GM19397 (cell line): ENCODE data around the gene ZMYND8.
"Not testable (repeated sequence)": the region's sequence is repeated elsewhere in the genome, so short reads cannot be mapped to it uniquely, and the experiment has no call there.

Source experiments
- ATAC-seq: cut with Tn5 transposase; IDR thresholded peaks from one replicate; pipeline ENCODE4 v1.9.1; 2021; ENCODE audit warnings: mild to moderate bottlenecking, moderate library complexity; ENCODE audit not compliant: unreplicated experiment

The ZMYND8 gene

GRCh38 chr20:47211036-47211435 lies 145.5 kb downstream of the ZMYND8 start:
- no peak for ATAC-seq

DNA sequence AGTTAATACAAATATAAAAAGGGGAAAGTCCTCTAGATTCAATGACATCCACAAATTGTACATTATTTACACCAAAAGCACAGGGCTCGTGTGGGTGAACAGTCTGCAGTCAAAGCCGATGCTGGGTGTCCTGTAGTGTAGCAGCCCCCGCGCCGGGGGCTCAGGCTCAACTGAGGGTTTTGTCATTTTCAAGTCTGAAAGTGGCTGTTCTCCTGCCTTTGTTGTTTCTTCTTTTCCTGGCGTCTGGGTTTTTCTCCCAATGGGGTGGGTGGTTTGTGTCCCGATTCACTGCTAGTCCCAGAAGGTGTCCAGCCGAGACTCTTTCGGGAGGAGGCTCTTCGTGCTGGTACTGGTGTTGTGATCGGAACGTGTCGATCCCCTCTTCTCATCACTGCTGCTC lies 146.0 kb downstream of the ZMYND8 start:
- ATAC-seq = no peak

- no peak for ATAC-seq
Observed at GRCh38 chr20:47209982-47210381, 146.5 kb downstream of the ZMYND8 start.

GRCh38 chr20:47208534-47209174 lies 147.8 kb downstream of the ZMYND8 start:
- no peak for ATAC-seq

DNA sequence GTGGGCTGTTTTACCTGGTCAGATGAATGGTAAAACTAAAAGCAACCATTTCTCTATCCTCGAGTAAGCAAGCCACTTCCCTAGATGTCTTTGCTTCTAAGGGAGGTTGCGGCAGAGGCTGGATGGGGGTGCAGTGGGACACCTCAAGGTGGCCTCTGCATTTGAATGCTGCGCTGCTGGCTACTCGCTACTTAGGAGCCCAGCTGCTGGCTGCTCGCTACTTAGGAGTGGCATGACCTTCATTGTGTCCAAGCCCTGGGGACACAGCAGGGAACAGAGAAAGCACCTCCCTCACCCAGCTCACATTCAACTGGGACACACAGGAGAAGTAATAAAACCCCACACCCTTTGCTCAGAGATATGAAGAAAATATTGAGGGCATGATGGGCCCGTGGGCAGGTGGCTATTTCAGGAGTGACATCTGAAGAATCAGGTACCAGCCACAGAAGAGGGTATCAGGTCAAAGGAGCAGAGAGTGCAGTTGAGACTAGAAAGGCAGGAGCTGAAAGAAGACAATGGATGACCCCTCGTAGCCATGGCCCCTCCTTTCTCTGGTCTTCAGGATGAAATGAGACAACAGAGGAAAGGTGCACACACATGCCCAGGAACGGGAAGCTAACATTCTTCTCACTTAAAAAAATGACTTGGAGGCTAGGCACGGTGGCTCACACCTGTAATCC lies 149.4 kb downstream of the ZMYND8 start:
- ATAC-seq = no peak

- ATAC-seq = not testable (repeated sequence)
Observed at GRCh38 chr20:47206552-47206951, 149.9 kb downstream of the ZMYND8 start.

DNA sequence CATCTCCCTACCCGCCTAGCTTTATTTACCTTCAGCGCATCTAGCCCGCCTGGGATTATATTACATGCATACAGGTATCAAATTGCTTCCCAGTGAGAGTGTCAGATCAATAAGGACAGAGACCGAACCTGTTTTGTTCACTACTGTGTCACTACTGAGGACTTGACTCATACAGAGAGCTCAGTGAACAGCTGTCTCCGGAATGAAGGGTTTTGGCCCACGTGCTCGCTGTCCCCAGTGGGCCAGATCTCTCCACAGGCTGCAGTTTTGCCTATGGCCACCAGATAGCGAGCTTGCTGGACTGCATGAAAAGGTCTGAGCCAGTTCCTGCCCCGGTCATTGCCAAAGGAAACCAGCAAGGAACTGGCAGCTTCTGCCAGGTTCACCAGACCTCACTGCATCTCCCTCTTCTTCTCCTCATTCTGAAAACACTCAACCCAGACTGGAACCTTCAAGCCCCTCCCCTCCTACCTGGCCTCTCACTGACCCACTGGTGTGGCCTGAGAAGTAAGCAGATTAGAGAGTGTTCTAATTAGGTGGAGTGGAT lies 150.8 kb downstream of the ZMYND8 start:
- ATAC-seq = no peak

DNA sequence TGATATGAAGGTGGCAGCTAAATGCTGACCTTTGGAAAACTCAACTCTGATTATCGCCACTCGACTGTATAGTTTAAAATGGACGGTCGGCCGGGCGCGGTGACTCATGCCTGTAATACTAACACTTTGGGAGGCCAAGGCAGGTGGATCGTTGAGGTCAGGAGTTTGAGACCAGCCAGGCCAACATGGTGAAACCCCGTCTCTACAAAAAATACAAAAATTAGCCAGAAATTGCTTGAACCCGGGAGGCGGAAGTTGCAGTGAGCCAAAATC lies 151.7 kb downstream of the ZMYND8 start:
- ATAC-seq = not testable (repeated sequence)

- ATAC-seq = no peak
Observed at GRCh38 chr20:47204008-47204849, 152.3 kb downstream of the ZMYND8 start.

DNA sequence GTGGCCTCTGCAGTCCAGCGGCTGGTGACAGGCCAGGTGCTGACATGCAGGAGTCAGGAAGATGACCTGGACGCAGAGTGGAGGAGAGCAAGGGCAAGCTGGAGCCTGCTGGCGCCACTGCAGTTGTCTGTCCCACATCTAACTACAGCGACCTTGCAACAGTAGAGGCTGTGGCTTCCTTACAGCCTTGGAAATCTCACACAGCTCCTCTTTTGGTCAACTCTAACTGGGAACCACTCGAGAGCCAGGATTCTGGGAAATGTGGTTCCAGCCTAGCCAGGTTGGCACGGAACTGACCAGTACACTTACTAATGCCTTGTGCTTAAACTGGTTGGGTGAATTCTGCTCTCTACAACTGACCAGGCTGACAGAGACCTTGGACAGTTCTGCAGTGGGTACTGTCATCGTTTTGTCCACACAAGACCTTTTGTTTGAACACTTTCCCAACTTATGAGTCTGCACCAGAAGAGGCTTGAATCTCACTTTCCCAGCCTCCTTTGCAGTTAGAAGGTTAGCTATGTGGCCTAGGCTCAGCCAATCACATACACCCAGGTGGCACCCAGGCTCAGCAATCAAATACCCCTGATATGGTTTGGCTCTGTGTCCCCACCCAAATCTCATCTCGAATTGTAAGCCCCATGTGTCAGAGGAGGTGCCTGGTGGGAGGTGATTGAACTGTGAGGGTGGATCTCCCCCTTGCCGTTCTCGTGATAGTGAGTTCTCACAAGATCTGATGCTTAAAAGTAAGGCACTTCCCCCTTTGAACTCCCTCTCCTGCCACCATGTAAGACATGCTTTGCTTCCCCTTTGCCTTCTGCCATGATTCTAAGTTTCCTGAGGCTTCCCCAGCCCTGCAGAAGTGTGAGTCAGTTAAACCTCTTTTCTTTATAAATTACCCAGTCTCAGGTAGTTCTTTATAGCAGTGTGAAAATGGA lies 153.5 kb downstream of the ZMYND8 start:
- no peak for ATAC-seq

GRCh38 chr20:47201074-47201730 lies 155.3 kb downstream of the ZMYND8 start:
- ATAC-seq = no peak

DNA sequence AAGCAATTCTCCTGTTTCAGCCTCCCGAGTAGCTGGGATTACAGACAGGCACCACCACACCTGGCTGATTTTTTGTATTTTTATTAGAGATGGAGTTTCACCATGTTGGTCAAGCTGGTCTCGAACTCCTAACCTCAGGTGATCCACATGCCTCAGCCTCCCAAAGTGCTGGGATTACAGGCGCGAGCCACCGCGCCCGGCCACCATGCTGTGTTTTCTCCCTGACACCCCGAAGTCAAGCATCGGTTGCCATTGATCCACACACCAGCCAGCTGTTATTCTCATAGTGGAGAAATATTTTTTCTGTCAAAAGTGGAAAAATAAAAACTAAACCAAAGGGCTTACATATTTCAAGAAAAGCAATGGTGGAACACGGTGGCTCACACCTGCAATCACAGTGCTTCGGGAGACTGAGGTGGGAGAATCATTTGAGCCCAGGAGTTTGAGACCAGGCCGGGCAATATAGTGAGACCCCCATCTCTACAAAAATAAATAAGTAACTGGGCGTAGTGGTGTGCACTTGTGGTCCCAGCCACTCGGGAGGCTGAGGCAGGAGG lies 157.4 kb downstream of the ZMYND8 start:
- ATAC-seq = no peak

GRCh38 chr20:47198254-47198671 lies 158.2 kb downstream of the ZMYND8 start:
- no peak for ATAC-seq

- ATAC-seq = no peak
Observed at GRCh38 chr20:47196091-47197081, 160.1 kb downstream of the ZMYND8 start.

- ATAC-seq = no peak
Observed at GRCh38 chr20:47195573-47195972, 160.9 kb downstream of the ZMYND8 start.

DNA sequence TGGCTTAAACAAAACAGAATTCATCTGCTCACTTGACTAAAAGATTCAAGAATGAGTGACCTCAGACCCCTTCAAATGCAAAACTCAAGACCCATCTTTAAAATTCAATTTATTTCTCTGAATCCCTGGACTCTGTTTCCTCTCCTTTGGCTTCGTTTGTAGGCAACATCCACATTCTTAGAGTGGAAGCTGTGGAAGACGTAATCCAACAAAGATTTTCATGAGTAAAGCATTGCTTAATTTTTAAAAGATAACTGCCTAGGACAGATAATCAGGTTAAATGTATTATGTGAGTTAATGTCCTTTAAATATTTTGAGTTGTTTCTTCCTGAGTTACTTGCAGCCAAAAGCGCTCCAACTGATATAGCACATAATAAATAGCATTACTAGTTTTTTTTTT lies 164.5 kb downstream of the ZMYND8 start:
- ATAC-seq = no peak

- no peak for ATAC-seq
Observed at GRCh38 chr20:47191074-47191673, 165.3 kb downstream of the ZMYND8 start.

GRCh38 chr20:47189060-47189459 lies 167.4 kb downstream of the ZMYND8 start:
- ATAC-seq = no peak
